ENCODE measurements around the gene REC114.
"Not testable (repeated sequence)": the region's sequence is repeated elsewhere in the genome, so short reads cannot be mapped to it uniquely, and the experiment has no call there.

The REC114 gene

DNA sequence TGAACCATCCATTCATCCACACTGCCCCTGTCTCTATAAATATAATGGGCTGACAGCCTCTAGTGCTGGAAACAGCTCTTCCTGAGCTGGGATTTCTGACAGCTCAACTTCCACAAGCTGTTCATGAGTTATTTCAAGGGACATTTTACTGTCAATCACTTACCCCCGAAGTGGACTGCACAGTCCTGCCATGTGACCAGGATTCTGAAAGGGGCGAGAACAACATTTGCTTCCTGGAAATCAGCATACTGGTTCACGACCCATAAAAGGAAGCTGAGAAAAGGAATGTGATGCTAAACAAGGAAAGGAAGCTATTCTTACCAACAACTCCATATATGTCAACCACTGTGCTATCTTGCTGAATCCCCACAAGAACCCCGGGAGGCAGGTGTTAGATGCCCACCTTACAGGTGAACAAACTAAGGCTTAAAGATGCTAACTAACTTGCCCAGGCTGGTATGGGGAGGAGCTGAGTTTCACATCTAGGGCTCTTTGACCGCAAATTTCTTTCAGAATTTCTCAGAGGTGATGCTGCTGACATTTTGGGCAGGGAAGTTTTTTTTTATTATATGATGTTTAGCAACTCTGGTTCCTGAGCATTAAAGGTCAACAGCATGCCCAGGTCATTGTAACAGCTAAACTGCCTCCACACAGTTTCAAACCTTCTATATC lies 16.5 kb upstream of the REC114 start:
- Histone ChIP-seq H3K36me3 (ENCODE audit: control insufficient read depth, insufficient read depth, low read length) (no peaks in the 10 kb centered on the region), H3K9me3 (ENCODE audit: control insufficient read depth, low read length) (no peaks in the 10 kb centered on the region), H3K27me3 (replicated peaks; ENCODE audit: control insufficient read depth, insufficient read depth, low read length, poor library complexity, severe bottlenecking) (no peaks in the 10 kb centered on the region), H3K4me3 (ENCODE audit: insufficient read depth, low read depth, low read length, poor library complexity, severe bottlenecking) (no peak overlapping the region), H3K27ac (ENCODE audit: insufficient read depth, low read length, poor library complexity, severe bottlenecking) (no peak overlapping the region), H3K4me1 (ENCODE audit: control insufficient read depth, insufficient read depth, low read length, poor library complexity, severe bottlenecking) (no peaks in the 10 kb centered on the region)
- no peak for DNase-seq

DNA sequence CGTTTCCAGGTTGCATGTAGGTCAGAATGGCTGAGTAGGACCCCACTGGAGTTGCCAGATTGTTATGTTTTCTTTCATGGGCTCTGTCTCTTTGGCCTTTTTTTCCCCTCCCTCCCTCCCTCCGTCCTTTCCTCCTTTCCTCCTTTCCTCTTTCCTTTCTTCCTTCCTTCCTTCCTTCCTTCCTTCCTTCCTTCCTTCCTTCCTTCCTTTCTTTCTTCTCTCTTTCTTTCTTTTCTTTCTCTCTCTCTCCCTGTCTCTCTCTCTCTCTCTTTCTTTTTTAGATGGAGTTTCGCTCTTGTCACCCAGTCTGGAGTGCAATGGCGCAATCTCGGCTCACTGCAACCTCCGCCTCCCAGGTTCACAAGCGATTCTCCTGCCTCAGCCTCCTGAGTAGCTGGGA lies 11.6 kb upstream of the REC114 start:
- not testable (repeated sequence) for H3K36me3 ChIP-seq (ENCODE audit: control insufficient read depth, insufficient read depth, low read length); H3K4me3 ChIP-seq (ENCODE audit: insufficient read depth, low read depth, low read length, poor library complexity, severe bottlenecking); DNase-seq; H3K27ac ChIP-seq (ENCODE audit: insufficient read depth, low read length, poor library complexity, severe bottlenecking); H3K27me3 ChIP-seq (replicated peaks; ENCODE audit: control insufficient read depth, insufficient read depth, low read length, poor library complexity, severe bottlenecking); H3K4me1 ChIP-seq (ENCODE audit: control insufficient read depth, insufficient read depth, low read length, poor library complexity, severe bottlenecking); H3K9me3 ChIP-seq (ENCODE audit: control insufficient read depth, low read length)

DNA sequence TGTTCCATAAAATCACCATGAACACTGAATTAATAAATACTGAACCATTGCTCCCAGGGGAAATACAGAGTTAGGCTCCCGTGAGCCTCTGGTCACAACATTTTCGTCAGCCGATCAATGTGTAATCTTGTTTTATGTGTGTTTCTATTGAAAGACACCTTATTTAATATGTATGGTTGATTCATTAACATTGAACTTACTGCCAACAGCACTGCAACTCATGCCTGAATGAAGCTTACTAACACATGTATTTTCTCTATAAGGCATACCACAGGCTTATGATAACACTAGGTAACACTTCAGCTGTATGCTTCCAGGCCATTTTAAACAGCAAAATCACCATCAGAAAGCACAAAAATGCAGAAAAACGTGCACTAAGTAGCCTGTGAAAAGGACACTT lies 9.1 kb upstream of the REC114 start:
- H3K4me3 ChIP-seq (ENCODE audit: insufficient read depth, low read depth, low read length, poor library complexity, severe bottlenecking): no peak overlapping the region
- DNase-seq: no peak
- H3K4me1 ChIP-seq (ENCODE audit: control insufficient read depth, insufficient read depth, low read length, poor library complexity, severe bottlenecking): no peaks in the 10 kb centered on the region
- no peaks in the 10 kb centered on the region for H3K9me3 ChIP-seq (ENCODE audit: control insufficient read depth, low read length)
- no peaks in the 10 kb centered on the region for H3K36me3 ChIP-seq (ENCODE audit: control insufficient read depth, insufficient read depth, low read length)
- no peak overlapping the region for H3K27ac ChIP-seq (ENCODE audit: insufficient read depth, low read length, poor library complexity, severe bottlenecking)
- H3K27me3 ChIP-seq (replicated peaks; ENCODE audit: control insufficient read depth, insufficient read depth, low read length, poor library complexity, severe bottlenecking): peaks cover 2% of the 10 kb centered on the region

DNA sequence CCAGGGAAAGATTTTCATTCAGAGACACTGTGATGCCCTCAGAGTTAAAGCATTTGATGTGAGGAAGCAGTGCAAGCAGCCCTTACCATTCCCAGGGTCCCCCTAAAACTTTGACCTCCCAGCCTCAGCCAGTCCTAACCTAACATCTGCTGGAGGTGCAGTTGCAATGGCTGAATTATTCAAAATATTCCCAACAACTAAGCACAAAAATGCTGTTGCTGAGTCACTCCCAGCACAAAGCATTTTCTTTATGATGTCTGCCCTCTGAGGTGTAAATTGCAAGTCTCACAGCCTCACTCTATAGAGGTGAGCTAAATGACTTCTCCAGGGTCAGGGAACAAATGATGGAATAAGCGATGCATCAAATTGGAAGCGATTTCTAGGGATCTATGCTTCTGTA lies 6.4 kb upstream of the REC114 start:
- DNase-seq: no peak
- Histone ChIP-seq H3K36me3 (ENCODE audit: control insufficient read depth, insufficient read depth, low read length) (no peaks in the 10 kb centered on the region), H3K4me3 (ENCODE audit: insufficient read depth, low read depth, low read length, poor library complexity, severe bottlenecking) (no peak overlapping the region), H3K27me3 (replicated peaks; ENCODE audit: control insufficient read depth, insufficient read depth, low read length, poor library complexity, severe bottlenecking) (peaks cover 2% of the 10 kb centered on the region), H3K9me3 (ENCODE audit: control insufficient read depth, low read length) (no peaks in the 10 kb centered on the region), H3K4me1 (ENCODE audit: control insufficient read depth, insufficient read depth, low read length, poor library complexity, severe bottlenecking) (no peaks in the 10 kb centered on the region), H3K27ac (ENCODE audit: insufficient read depth, low read length, poor library complexity, severe bottlenecking) (no peak overlapping the region)

DNA sequence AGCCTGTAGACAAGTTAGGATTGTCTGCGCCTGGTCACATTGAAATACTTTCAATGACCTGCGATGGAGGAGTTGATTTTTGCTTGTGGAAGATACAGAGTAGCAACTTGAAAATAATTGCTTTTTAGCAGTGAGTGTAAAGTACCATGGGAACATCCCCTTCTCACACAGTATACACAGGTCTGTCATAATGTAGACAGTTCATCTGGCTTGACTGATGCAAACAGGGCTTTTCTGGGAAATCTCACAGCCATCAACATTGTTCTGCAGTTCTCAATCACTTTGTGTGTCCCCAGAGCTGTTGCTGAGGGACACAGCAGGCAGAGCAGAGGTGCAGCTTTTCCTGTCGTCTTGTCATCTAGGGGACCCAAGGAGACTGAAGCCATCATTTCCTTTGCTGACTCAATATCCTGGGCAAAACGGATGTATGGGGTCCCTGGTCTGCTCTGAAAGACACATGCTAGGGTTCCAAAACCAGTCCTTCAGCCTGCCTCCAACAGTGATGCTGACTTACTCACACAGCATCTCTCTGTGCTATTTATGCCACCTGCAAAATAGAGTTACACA lies 5.3 kb upstream of the REC114 start:
- Histone ChIP-seq H3K4me3 (ENCODE audit: insufficient read depth, low read depth, low read length, poor library complexity, severe bottlenecking) (no peak overlapping the region), H3K27ac (ENCODE audit: insufficient read depth, low read length, poor library complexity, severe bottlenecking) (no peak overlapping the region), H3K36me3 (ENCODE audit: control insufficient read depth, insufficient read depth, low read length) (no peaks in the 10 kb centered on the region), H3K4me1 (ENCODE audit: control insufficient read depth, insufficient read depth, low read length, poor library complexity, severe bottlenecking) (no peaks in the 10 kb centered on the region), H3K9me3 (ENCODE audit: control insufficient read depth, low read length) (no peaks in the 10 kb centered on the region), H3K27me3 (replicated peaks; ENCODE audit: control insufficient read depth, insufficient read depth, low read length, poor library complexity, severe bottlenecking) (peaks cover 2% of the 10 kb centered on the region)
- no peak for DNase-seq

DNA sequence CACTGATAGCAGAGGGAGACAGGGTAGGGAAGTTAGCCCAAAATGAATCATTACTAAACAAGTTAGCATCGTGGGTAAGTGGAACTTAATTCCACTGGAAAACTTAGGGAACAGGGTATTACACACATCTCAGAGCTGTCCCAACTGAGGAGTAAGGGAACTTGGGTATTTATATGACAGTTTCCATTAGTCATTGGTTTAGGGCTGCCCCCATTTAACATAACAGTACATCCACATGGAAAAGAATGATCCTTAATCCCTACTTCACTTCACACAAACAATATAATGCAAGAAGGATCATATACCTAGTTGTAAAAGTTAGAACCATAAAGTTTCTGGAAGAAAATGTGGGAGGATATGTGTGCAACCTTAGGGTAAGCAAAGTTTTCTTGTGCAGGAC lies 4.3 kb upstream of the REC114 start:
- H3K27me3 ChIP-seq (replicated peaks; ENCODE audit: control insufficient read depth, insufficient read depth, low read length, poor library complexity, severe bottlenecking): peaks cover 2% of the 10 kb centered on the region

DNA sequence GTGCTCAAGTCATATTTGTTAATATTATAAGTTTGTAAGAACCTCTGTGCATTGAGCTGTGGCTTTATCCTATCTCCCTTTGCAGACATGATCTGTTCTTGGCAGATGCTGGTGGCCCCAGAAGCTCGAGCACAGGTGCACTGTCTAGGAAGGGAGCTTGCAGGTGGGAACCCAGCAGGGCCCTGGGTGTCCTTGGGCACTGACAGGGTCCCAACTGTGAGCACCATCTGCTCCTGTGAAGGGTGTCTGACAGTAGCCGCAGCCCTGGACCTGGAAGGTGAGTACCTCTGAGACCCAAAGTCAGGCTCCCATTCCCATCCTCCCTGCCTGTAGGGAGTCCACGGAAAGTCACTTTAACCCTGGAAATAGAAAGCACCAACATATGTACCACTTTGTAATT lies 2.4 kb upstream of the REC114 start:
- DNase-seq: no peak
- H3K9me3 ChIP-seq (ENCODE audit: control insufficient read depth, low read length): no peaks in the 10 kb centered on the region
- H3K4me1 ChIP-seq (ENCODE audit: control insufficient read depth, insufficient read depth, low read length, poor library complexity, severe bottlenecking): no peaks in the 10 kb centered on the region
- no peaks in the 10 kb centered on the region for H3K36me3 ChIP-seq (ENCODE audit: control insufficient read depth, insufficient read depth, low read length)
- H3K27ac ChIP-seq (ENCODE audit: insufficient read depth, low read length, poor library complexity, severe bottlenecking): no peak overlapping the region
- H3K27me3 ChIP-seq (replicated peaks; ENCODE audit: control insufficient read depth, insufficient read depth, low read length, poor library complexity, severe bottlenecking): no peaks in the 10 kb centered on the region
- H3K4me3 ChIP-seq (ENCODE audit: insufficient read depth, low read depth, low read length, poor library complexity, severe bottlenecking): no peak overlapping the region

More for the DNA sequence above, 4.3 kb upstream of the REC114 start:
- no peak for DNase-seq
- no peak overlapping the region for H3K4me3 ChIP-seq (ENCODE audit: insufficient read depth, low read depth, low read length, poor library complexity, severe bottlenecking)
- H3K36me3 ChIP-seq (ENCODE audit: control insufficient read depth, insufficient read depth, low read length): no peaks in the 10 kb centered on the region
- H3K9me3 ChIP-seq (ENCODE audit: control insufficient read depth, low read length): no peaks in the 10 kb centered on the region
- H3K27ac ChIP-seq (ENCODE audit: insufficient read depth, low read length, poor library complexity, severe bottlenecking): no peak overlapping the region
- no peaks in the 10 kb centered on the region for H3K4me1 ChIP-seq (ENCODE audit: control insufficient read depth, insufficient read depth, low read length, poor library complexity, severe bottlenecking)

DNA sequence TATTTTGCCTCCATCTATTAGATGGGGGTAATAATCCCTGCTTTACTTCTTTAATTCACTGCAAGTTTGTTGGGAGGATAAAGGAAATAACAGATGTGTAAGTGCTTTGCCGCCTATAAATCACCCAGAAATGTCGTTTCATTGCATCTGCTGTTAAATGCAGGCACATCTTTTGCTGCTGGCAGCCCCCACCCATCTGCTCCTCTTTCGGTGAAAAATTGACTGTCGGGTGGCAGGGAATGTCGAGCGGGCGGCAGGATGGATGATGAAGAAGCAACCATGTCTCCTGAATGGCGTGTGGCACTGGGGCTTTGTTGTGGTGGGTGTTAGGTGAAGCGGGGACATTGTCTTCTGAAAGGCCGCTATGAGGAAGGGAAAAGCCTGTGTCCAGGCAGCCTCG lies 543 bp upstream of the REC114 start:
- Histone ChIP-seq H3K27ac (ENCODE audit: insufficient read depth, low read length, poor library complexity, severe bottlenecking) (no peak overlapping the region), H3K4me3 (ENCODE audit: insufficient read depth, low read depth, low read length, poor library complexity, severe bottlenecking) (no peak overlapping the region), H3K4me1 (ENCODE audit: control insufficient read depth, insufficient read depth, low read length, poor library complexity, severe bottlenecking) (no peaks in the 10 kb centered on the region), H3K9me3 (ENCODE audit: control insufficient read depth, low read length) (no peaks in the 10 kb centered on the region), H3K36me3 (ENCODE audit: control insufficient read depth, insufficient read depth, low read length) (no peaks in the 10 kb centered on the region), H3K27me3 (replicated peaks; ENCODE audit: control insufficient read depth, insufficient read depth, low read length, poor library complexity, severe bottlenecking) (no peaks in the 10 kb centered on the region)
- no peak for DNase-seq

DNA sequence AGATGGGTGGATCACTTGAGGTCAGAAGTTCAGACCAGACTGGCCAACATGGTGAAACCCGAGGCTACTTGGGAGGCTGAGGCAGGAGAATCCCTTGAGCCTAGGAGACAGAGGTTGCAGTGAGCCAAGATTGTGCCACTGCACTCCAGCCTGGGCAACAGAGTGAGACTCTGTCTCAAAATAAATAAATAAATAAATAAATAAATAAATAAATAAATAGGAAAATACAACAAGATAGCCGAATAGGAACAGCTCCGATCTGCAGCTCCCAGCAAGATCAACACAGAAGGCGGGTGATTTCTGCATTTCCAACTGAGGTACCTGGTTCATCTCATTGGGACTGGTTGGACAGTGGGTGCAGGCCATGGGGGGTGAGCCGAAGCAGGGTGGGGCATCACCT lies 4.5 kb downstream of the REC114 start:
- not testable (repeated sequence) for H3K27me3 ChIP-seq (replicated peaks; ENCODE audit: control insufficient read depth, insufficient read depth, low read length, poor library complexity, severe bottlenecking); H3K27ac ChIP-seq (ENCODE audit: insufficient read depth, low read length, poor library complexity, severe bottlenecking); DNase-seq

DNA sequence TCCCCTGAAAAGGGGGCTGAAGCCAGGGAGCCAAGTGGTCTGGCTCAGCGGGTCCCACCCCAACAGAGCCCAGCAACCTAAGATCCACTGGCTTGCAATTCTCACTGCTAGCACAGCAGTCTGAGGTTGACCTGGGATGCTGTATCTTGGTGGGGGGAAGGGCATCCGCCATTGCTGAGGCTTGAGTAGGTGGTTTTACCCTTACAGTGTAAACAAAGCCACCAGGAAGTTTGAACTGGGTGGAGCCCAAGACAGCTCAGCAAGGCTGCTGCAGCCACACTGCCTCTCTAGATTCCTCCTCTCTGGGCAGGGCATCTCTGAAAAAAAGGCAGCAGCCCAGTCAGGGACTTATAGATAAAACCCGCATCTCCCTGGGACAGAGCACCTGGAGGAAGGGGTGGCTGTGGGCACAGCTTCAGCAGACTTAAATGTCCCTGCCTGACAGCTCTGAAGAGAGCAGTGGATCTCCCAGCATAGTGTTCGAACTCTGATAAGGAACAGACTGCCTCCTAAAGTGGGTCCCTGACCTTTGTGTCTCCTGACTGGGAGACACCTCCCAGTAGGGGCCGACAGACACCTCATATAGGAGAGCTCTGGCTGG lies 5.3 kb downstream of the REC114 start:
- DNase-seq: peak in 1 of 3 donors; percentile 9
- not testable (repeated sequence) for H3K9me3 ChIP-seq (ENCODE audit: control insufficient read depth, low read length); H3K27ac ChIP-seq (ENCODE audit: insufficient read depth, low read length, poor library complexity, severe bottlenecking); H3K27me3 ChIP-seq (replicated peaks; ENCODE audit: control insufficient read depth, insufficient read depth, low read length, poor library complexity, severe bottlenecking); H3K4me3 ChIP-seq (ENCODE audit: insufficient read depth, low read depth, low read length, poor library complexity, severe bottlenecking); H3K36me3 ChIP-seq (ENCODE audit: control insufficient read depth, insufficient read depth, low read length); H3K4me1 ChIP-seq (ENCODE audit: control insufficient read depth, insufficient read depth, low read length, poor library complexity, severe bottlenecking)

More for the DNA sequence above, 4.5 kb downstream of the REC114 start:
- not testable (repeated sequence) for H3K4me1 ChIP-seq (ENCODE audit: control insufficient read depth, insufficient read depth, low read length, poor library complexity, severe bottlenecking); H3K36me3 ChIP-seq (ENCODE audit: control insufficient read depth, insufficient read depth, low read length); H3K4me3 ChIP-seq (ENCODE audit: insufficient read depth, low read depth, low read length, poor library complexity, severe bottlenecking); H3K9me3 ChIP-seq (ENCODE audit: control insufficient read depth, low read length)

All from effector memory CD4-positive, alpha-beta T cell (primary cell).